Neural cell (in vitro differentiated cells): ENCODE results near the gene APOE. TPM values are rescaled to one million over a fixed set of nuclear protein-coding genes. Genes with fewer than 3 reads are reported as not detected.

Experiments
- H2AFZ ChIP-seq: fragments of 200-600, 300-800 bp; sonication (generic), shearing (Covaris generic); 2 replicates; pipeline ENCODE4 v1.6.0; 2014; ENCODE audit warnings: low read depth, mild to moderate bottlenecking, antibody characterized with exemption, low read length, moderate library complexity
- H3F3A ChIP-seq: fragments of 200-600 bp; shearing (Covaris generic); 2 replicates; pipeline ENCODE4 v1.6.1; 2016; ENCODE audit warnings: mild to moderate bottlenecking, moderate library complexity, mixed read lengths, antibody characterized with exemption, low read length; ENCODE audit not compliant: insufficient read depth, poor library complexity, severe bottlenecking
- H3K27ac ChIP-seq: fragments of 200-600, 300-800 bp; sonication (generic), shearing (Covaris generic); 2 replicates; pipeline ENCODE4 v1.5.1; 2014; ENCODE audit warnings: mild to moderate bottlenecking, low read length, moderate library complexity
- H3K27me3 ChIP-seq: fragments of 300-800, 200-600 bp; sonication (generic), shearing (Covaris generic); 2 replicates; pipeline ENCODE4 v1.6.0; 2014; ENCODE audit warnings: mild to moderate bottlenecking, low read depth, low read length, moderate library complexity; ENCODE audit not compliant: insufficient read depth
- H3K36me3 ChIP-seq: fragments of 300-800, 200-600 bp; sonication (generic), shearing (Covaris generic); 2 replicates; pipeline ENCODE4 v1.5.1; 2014; ENCODE audit warnings: mild to moderate bottlenecking, antibody characterized with exemption, low read length, moderate library complexity; ENCODE audit not compliant: insufficient read depth
- H3K4me2 ChIP-seq: fragments of 300-800, 200-600 bp; sonication (generic), shearing (Covaris generic); 2 replicates; pipeline ENCODE4 v1.6.0; 2014; ENCODE audit warnings: mild to moderate bottlenecking, low read length
- H3K4me3 ChIP-seq: fragments of 300-800, 200-600 bp; sonication (generic), shearing (Covaris generic); 2 replicates; pipeline ENCODE4 v1.5.1; 2014; ENCODE audit warnings: mild to moderate bottlenecking, low read length, moderate library complexity
- H3K79me2 ChIP-seq: fragments of 200-600 bp; shearing (Covaris generic); replicated peaks from 2 replicates; pipeline ENCODE4 v1.6.0; 2014; ENCODE audit warnings: mild to moderate bottlenecking, low read length, moderate library complexity; ENCODE audit not compliant: insufficient read depth
- H3K9ac ChIP-seq: fragments of 300-800, 200-600 bp; sonication (generic), shearing (Covaris generic); 2 replicates; pipeline ENCODE4 v1.6.1; 2016; ENCODE audit warnings: mild to moderate bottlenecking, low read length, mixed read lengths
- H3K9me2 ChIP-seq: fragments of 200-600 bp; shearing (Covaris generic); 2 replicates; pipeline ENCODE4 v1.6.1; 2016; ENCODE audit warnings: mild to moderate bottlenecking, low read length, mixed read lengths; ENCODE audit not compliant: insufficient read depth
- H3K9me3 ChIP-seq: fragments of 200-600, 300-800 bp; sonication (generic), shearing (Covaris generic); 2 replicates; pipeline ENCODE4 v1.6.1; 2016; ENCODE audit warnings: mild to moderate bottlenecking, mixed run types, low read length, moderate library complexity, mixed read lengths
- H4K20me1 ChIP-seq: fragments of 200-600 bp; shearing (Covaris generic); 2 replicates; pipeline ENCODE4 v1.6.1; 2016; ENCODE audit warnings: mild to moderate bottlenecking, mixed run types; ENCODE audit not compliant: insufficient read depth
- EP300 ChIP-seq: fragments of 450-650 bp; conservative IDR thresholded peaks from 2 replicates; pipeline ENCODE4 v1.6.1; 2014; ENCODE audit warnings: antibody characterized with exemption, mild to moderate bottlenecking, moderate library complexity; ENCODE audit not compliant: poor library complexity, severe bottlenecking
- EZH2 ChIP-seq: fragments of 200-600, 300-800 bp; shearing (Covaris generic), sonication (generic); IDR thresholded peaks from 2 replicates; pipeline ENCODE4 v1.6.1; 2014; ENCODE audit warnings: antibody characterized with exemption, low read length, borderline replicate concordance, mild to moderate bottlenecking; ENCODE audit not compliant: insufficient read depth, poor library complexity, severe bottlenecking
- MXI1 ChIP-seq: fragments of 450-650 bp; conservative IDR thresholded peaks from 2 replicates; pipeline ENCODE4 v1.6.1; 2014; ENCODE audit warnings: antibody characterized with exemption, mild to moderate bottlenecking; ENCODE audit not compliant: poor library complexity, severe bottlenecking
- POLR2AphosphoS5 ChIP-seq: IDR thresholded peaks from 2 replicates; pipeline ENCODE4 v1.6.1; 2012
- REST ChIP-seq: IDR thresholded peaks from 2 replicates; pipeline ENCODE4 v1.6.1; 2012; ENCODE audit warnings: borderline replicate concordance
- SMC3 ChIP-seq: fragments of 450-650 bp; conservative IDR thresholded peaks from 2 replicates; pipeline ENCODE4 v1.6.1; 2014; ENCODE audit warnings: antibody characterized with exemption, mild to moderate bottlenecking, moderate library complexity; ENCODE audit not compliant: poor library complexity
- TAF1 ChIP-seq: IDR thresholded peaks from 2 replicates; pipeline ENCODE4 v1.6.1; 2012; ENCODE audit warnings: low read depth
- polyA plus RNA-seq: library from polyadenylated mRNA; depleted of rRNA; stranded (reverse); fragments of >200 nt; gene quantifications from 2 replicates; pipeline ENCODE4 v1.2.3, GENCODE V29; 2014
- TF ChIP-seq, protein P1 (sequence below): fragments of 450-650 bp; IDR thresholded peaks from 2 replicates; pipeline ENCODE4 v1.5.1; 2014; ENCODE audit warnings: antibody characterized with exemption, mild to moderate bottlenecking, moderate library complexity; ENCODE audit not compliant: poor library complexity, severe bottlenecking

Gene APOE
- polyA plus RNA-seq, 1 donor from 2014 or later, result 8.7 TPM

DNA sequence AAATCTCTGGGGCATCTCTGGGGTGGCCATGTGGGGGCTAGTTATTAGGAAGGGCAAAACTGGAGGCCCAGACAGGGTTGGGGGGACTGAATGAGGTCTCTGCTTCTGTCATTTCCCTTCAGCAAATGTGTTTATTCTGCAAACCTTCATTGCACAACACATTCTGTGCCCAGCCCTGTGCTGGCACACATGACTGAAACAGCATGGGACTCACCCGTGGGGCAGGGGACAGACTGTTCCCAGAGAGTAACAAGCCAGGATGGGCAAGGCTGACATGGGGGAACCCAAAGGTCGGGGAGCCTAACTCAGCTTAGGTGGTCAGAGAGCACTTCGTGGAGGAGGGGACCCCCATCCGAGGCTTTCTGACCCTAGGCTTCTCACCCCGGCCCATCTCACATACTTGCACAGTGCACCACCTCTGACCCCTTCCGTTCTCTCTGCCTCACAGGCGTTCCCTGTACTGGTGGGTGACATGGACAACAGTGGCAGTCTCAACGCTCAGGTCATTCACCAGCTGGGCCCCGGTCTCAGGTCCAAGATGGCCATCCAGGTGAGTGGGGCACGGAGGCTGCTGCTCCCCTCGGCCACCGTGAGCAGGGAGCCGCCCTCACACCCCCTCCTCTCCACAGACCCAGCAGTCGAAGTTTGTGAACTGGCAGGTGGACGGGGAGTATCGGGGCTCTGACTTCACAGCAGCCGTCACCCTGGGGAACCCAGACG, 12.1 kb upstream of the APOE start:
- H3K79me2 ChIP-seq, result peaks cover 13% of the 10 kb centered on the region
- H3K9me3 ChIP-seq, result no peaks in the 10 kb centered on the region
- H3K4me2 ChIP-seq, result no peak overlapping the region
- H3K9me2 ChIP-seq, result no peaks in the 10 kb centered on the region
- no peak overlapping the region for H3K4me3 ChIP-seq
- no peaks in the 10 kb centered on the region for H3F3A ChIP-seq
- no peak overlapping the region for H3K9ac ChIP-seq
- no peaks in the 10 kb centered on the region for H3K27me3 ChIP-seq
- H4K20me1 ChIP-seq, result no peaks in the 10 kb centered on the region
- no peak overlapping the region for H2AFZ ChIP-seq
- no peak for TF ChIP-seq REST
- TF ChIP-seq, protein P1, sequence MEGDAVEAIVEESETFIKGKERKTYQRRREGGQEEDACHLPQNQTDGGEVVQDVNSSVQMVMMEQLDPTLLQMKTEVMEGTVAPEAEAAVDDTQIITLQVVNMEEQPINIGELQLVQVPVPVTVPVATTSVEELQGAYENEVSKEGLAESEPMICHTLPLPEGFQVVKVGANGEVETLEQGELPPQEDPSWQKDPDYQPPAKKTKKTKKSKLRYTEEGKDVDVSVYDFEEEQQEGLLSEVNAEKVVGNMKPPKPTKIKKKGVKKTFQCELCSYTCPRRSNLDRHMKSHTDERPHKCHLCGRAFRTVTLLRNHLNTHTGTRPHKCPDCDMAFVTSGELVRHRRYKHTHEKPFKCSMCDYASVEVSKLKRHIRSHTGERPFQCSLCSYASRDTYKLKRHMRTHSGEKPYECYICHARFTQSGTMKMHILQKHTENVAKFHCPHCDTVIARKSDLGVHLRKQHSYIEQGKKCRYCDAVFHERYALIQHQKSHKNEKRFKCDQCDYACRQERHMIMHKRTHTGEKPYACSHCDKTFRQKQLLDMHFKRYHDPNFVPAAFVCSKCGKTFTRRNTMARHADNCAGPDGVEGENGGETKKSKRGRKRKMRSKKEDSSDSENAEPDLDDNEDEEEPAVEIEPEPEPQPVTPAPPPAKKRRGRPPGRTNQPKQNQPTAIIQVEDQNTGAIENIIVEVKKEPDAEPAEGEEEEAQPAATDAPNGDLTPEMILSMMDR, result no peak
- H3K36me3 ChIP-seq, result no peaks in the 10 kb centered on the region
- H3K27ac ChIP-seq, result no peak overlapping the region

GRCh38 chr19:44894052-44894400, 11.6 kb upstream of the APOE start:
- H2AFZ ChIP-seq, result no peak overlapping the region
- no peaks in the 10 kb centered on the region for H3K27me3 ChIP-seq
- no peak for TF ChIP-seq REST
- TF ChIP-seq MXI1, result no peak
- TF ChIP-seq, protein P1, result no peak
- TF ChIP-seq EZH2, result no peak
- TF ChIP-seq EP300, result no peak
- TF ChIP-seq SMC3, result no peak
- TF ChIP-seq TAF1, result no peak
- no peak for TF ChIP-seq POLR2AphosphoS5
- no peaks in the 10 kb centered on the region for H3K36me3 ChIP-seq
- no peaks in the 10 kb centered on the region for H4K20me1 ChIP-seq
- H3K9ac ChIP-seq, result no peak overlapping the region
- H3K27ac ChIP-seq, result no peak overlapping the region
- peaks cover 13% of the 10 kb centered on the region for H3K79me2 ChIP-seq
- H3K9me2 ChIP-seq, result no peaks in the 10 kb centered on the region
- H3K4me2 ChIP-seq, result no peak overlapping the region
- H3F3A ChIP-seq, result no peaks in the 10 kb centered on the region
- no peak overlapping the region for H3K4me3 ChIP-seq
- H3K9me3 ChIP-seq, result no peaks in the 10 kb centered on the region
